Mucosa of stomach (tissue), 1 donor: ENCODE results near the gene BTD.
"Not testable (repeated sequence)": the region's sequence is repeated elsewhere in the genome, so short reads cannot be mapped to it uniquely, and the experiment has no call there.

Source experiments
- H3K27me3 ChIP-seq: one replicate; pipeline ENCODE4 v1.7.0; 2013; ENCODE audit warnings: mild to moderate bottlenecking, low read length; ENCODE audit not compliant: control insufficient read depth, insufficient read depth
- H3K36me3 ChIP-seq: one replicate; pipeline ENCODE4 v1.7.0; 2013; ENCODE audit warnings: low read length; ENCODE audit not compliant: control insufficient read depth, insufficient read depth
- H3K4me1 ChIP-seq: one replicate; pipeline ENCODE4 v1.7.0; 2013; ENCODE audit warnings: mild to moderate bottlenecking, low read length; ENCODE audit not compliant: control insufficient read depth, insufficient read depth
- H3K4me3 ChIP-seq: one replicate; pipeline ENCODE4 v1.7.0; 2013; ENCODE audit warnings: low read length
- H3K9ac ChIP-seq: one replicate; pipeline ENCODE4 v1.7.0; 2013; ENCODE audit warnings: mild to moderate bottlenecking, low read length, moderate library complexity
- H3K9me3 ChIP-seq: one replicate; pipeline ENCODE4 v1.7.0; 2013; ENCODE audit warnings: mild to moderate bottlenecking, low read length, moderate library complexity; ENCODE audit not compliant: control insufficient read depth
- donor health status: Pancreatic carcinoma.

The BTD gene

GRCh38 chr3:15610082-15610759, 8.7 kb downstream of the BTD start:
- no peak overlapping the region for H3K4me3 ChIP-seq
- no peaks in the 10 kb centered on the region for H3K36me3 ChIP-seq
- no peaks in the 10 kb centered on the region for H3K27me3 ChIP-seq
- peaks cover 48% of the 10 kb centered on the region for H3K4me1 ChIP-seq
- no peak overlapping the region for H3K9ac ChIP-seq
- no peaks in the 10 kb centered on the region for H3K9me3 ChIP-seq

- Histone ChIP-seq H3K9me3 (no peaks in the 10 kb centered on the region), H3K36me3 (no peaks in the 10 kb centered on the region), H3K4me1 (peaks cover 45% of the 10 kb centered on the region)
Observed at GRCh38 chr3:15611018-15611417, 9.5 kb downstream of the BTD start.

GRCh38 chr3:15612001-15612400, 10.5 kb downstream of the BTD start:
- Histone ChIP-seq H3K9ac (no peak overlapping the region), H3K36me3 (no peaks in the 10 kb centered on the region), H3K9me3 (no peaks in the 10 kb centered on the region), H3K4me3 (no peak overlapping the region), H3K4me1 (peaks cover 39% of the 10 kb centered on the region), H3K27me3 (no peaks in the 10 kb centered on the region)

More at GRCh38 chr3:15611018-15611417, 9.5 kb downstream of the BTD start:
- H3K27me3 ChIP-seq: no peaks in the 10 kb centered on the region
- no peak overlapping the region for H3K4me3 ChIP-seq
- H3K9ac ChIP-seq: no peak overlapping the region

- Histone ChIP-seq H3K27me3 (no peaks in the 10 kb centered on the region), H3K9me3 (no peaks in the 10 kb centered on the region), H3K36me3 (no peaks in the 10 kb centered on the region), H3K9ac (no peak overlapping the region), H3K4me1 (peaks cover 12% of the 10 kb centered on the region), H3K4me3 (no peak overlapping the region)
Observed at GRCh38 chr3:15614958-15615357, 13.4 kb downstream of the BTD start.

- Histone ChIP-seq H3K9ac (no peak overlapping the region), H3K27me3 (no peaks in the 10 kb centered on the region), H3K4me3 (no peak overlapping the region), H3K36me3 (no peaks in the 10 kb centered on the region), H3K4me1 (peaks cover 8% of the 10 kb centered on the region), H3K9me3 (no peaks in the 10 kb centered on the region)
Observed at GRCh38 chr3:15616053-15616452, 14.5 kb downstream of the BTD start.

- not testable (repeated sequence) for H3K9me3 ChIP-seq, H3K9ac ChIP-seq, H3K4me3 ChIP-seq, H3K36me3 ChIP-seq, H3K27me3 ChIP-seq, H3K4me1 ChIP-seq
Observed at GRCh38 chr3:15619659-15620464, 18.3 kb downstream of the BTD start.

- H3K36me3 ChIP-seq: no peaks in the 10 kb centered on the region
- peaks cover 5% of the 10 kb centered on the region for H3K4me1 ChIP-seq
- no peaks in the 10 kb centered on the region for H3K27me3 ChIP-seq
- H3K9ac ChIP-seq: no peak overlapping the region
- no peaks in the 10 kb centered on the region for H3K9me3 ChIP-seq
- H3K4me3 ChIP-seq: no peak overlapping the region
Observed at GRCh38 chr3:15623535-15624440, 22.2 kb downstream of the BTD start.

GRCh38 chr3:15628967-15629366, 27.4 kb downstream of the BTD start:
- H3K27me3 ChIP-seq: no peaks in the 10 kb centered on the region
- H3K4me3 ChIP-seq: no peak overlapping the region
- H3K4me1 ChIP-seq: peaks cover 19% of the 10 kb centered on the region
- no peak overlapping the region for H3K9ac ChIP-seq
- no peaks in the 10 kb centered on the region for H3K36me3 ChIP-seq
- no peaks in the 10 kb centered on the region for H3K9me3 ChIP-seq

GRCh38 chr3:15629860-15630597, 28.5 kb downstream of the BTD start:
- H3K4me3 ChIP-seq: no peak overlapping the region
- no peaks in the 10 kb centered on the region for H3K9me3 ChIP-seq
- H3K36me3 ChIP-seq: no peaks in the 10 kb centered on the region
- peaks cover 18% of the 10 kb centered on the region for H3K4me1 ChIP-seq
- no peak overlapping the region for H3K9ac ChIP-seq
- no peaks in the 10 kb centered on the region for H3K27me3 ChIP-seq

GRCh38 chr3:15630646-15631350, 29.3 kb downstream of the BTD start:
- Histone ChIP-seq H3K9ac (no peak overlapping the region), H3K4me3 (no peak overlapping the region), H3K9me3 (no peaks in the 10 kb centered on the region), H3K27me3 (no peaks in the 10 kb centered on the region), H3K36me3 (no peaks in the 10 kb centered on the region), H3K4me1 (peaks cover 18% of the 10 kb centered on the region)
